ENCODE data around the gene NFKBIZ. TPM values are rescaled to one million over a fixed set of nuclear protein-coding genes. Genes with fewer than 3 reads are reported as not detected.

Gene NFKBIZ
- total RNA-seq, 2 donors from 2014 or later = 25.7 to 38.3 TPM

DNA sequence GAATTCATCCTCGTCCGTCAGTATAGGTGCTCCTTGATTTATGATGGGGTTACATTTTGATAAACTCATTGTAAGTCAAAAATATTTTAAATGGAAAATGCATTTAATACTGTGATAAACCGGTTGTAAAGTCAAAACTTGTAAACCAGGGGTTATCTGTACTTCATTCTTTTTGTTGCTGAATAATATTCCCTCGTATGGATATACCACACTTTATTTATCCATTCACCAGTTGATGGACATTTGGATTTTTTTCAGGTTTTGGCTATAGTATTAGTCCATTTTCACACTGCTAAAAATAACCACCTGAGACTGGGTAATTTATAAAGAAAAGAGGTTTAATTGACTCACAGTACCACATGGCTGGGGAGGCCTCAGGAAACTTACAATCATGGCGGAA, 47.7 kb downstream of the NFKBIZ start:
- no peak for DNase-seq (ENCODE audit: low spot score)
- Histone ChIP-seq H3K27ac (no peak overlapping the region), H3K9me3 (no peaks in the 10 kb centered on the region), H3K4me3 (no peak overlapping the region), H3K36me3 (no peaks in the 10 kb centered on the region), H3K27me3 (replicated peaks; ENCODE audit: insufficient read depth) (no peaks in the 10 kb centered on the region), H3K4me1 (replicated peaks) (no peaks in the 10 kb centered on the region)
- intact Hi-C loops (cut with DNase I) = no loop called here
- 96% methylated on average over 5 of the region's 5 CpGs for WGBS
- no peak for TF ChIP-seq POLR2A (IDR thresholded peaks at IDR 0.05)
- no peak for TF ChIP-seq CTCF (IDR thresholded peaks at IDR 0.05)
- TF ChIP-seq POLR2AphosphoS5 (IDR thresholded peaks at IDR 0.05) = no peak

DNA sequence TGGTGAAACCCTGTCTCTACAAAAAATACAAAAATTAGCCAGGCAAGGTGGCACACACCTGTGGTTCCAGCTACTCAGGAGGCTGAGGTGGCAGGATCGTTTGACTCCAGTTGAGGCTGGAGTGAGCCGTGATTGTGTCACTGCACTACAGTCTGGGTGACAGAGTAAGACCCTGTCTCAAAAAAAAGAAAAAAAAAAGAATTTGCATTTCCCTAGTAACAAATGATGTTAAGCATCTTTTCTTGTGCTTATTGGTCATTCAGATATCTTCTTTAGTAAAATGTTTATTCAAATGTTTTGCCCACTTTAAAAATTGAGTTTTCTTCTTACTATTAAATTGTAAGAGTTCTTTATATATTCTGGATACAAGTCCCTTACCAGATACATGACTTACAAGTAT, 48.7 kb downstream of the NFKBIZ start:
- Histone ChIP-seq H3K27ac (no peak overlapping the region), H3K4me1 (replicated peaks) (no peaks in the 10 kb centered on the region), H3K9me3 (no peaks in the 10 kb centered on the region), H3K36me3 (no peaks in the 10 kb centered on the region), H3K27me3 (replicated peaks; ENCODE audit: insufficient read depth) (no peaks in the 10 kb centered on the region), H3K4me3 (no peak overlapping the region)
- no peak for TF ChIP-seq POLR2AphosphoS5 (IDR thresholded peaks at IDR 0.05)
- no peak for TF ChIP-seq CTCF (IDR thresholded peaks at IDR 0.05)
- TF ChIP-seq POLR2A (IDR thresholded peaks at IDR 0.05) = no peak
- 92% methylated on average over 2 of the region's 2 CpGs for WGBS
- intact Hi-C loops (cut with DNase I) = no loop called here
- no peak for DNase-seq (ENCODE audit: low spot score)

DNA sequence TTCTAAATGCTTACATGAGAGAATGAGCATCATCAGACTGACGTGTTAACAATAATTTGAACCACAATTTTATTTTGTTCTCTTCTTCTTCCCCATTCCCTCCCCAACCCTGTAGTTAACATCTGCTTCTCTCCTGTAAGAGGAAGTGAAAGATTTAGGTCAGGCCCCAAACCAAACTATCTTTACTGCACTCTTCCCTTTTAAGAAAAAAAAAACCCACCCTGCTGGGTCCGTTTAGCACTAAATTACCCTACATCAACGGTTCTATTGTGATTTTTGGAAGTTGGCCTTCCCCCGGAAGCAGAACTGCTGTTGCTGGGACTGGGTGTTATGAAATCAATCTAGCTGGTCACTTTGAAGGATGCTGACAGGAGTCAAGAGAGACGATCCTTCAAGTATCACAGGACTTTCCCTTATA, 49.4 kb downstream of the NFKBIZ start:
- no peaks in the 10 kb centered on the region for H3K36me3 ChIP-seq
- H3K27me3 ChIP-seq (replicated peaks; ENCODE audit: insufficient read depth) = no peaks in the 10 kb centered on the region
- 54% methylated on average over 5 of the region's 5 CpGs for WGBS
- no peak for TF ChIP-seq POLR2AphosphoS5 (IDR thresholded peaks at IDR 0.05)
- TF ChIP-seq POLR2A (IDR thresholded peaks at IDR 0.05) = no peak
- TF ChIP-seq CTCF (IDR thresholded peaks at IDR 0.05) = no peak
- H3K4me3 ChIP-seq = no peak overlapping the region
- H3K4me1 ChIP-seq (replicated peaks) = no peaks in the 10 kb centered on the region
- DNase-seq (ENCODE audit: low spot score) = no peak
- no peak overlapping the region for H3K27ac ChIP-seq
- intact Hi-C loops (cut with DNase I) = no loop called here
- H3K9me3 ChIP-seq = no peaks in the 10 kb centered on the region

GRCh38 chr3:101900316-101900715, 51.0 kb downstream of the NFKBIZ start:
- DNase-seq (ENCODE audit: low spot score) = no peak
- intact Hi-C loops (cut with DNase I) = no loop called here
- TF ChIP-seq POLR2AphosphoS5 (IDR thresholded peaks at IDR 0.05) (no peak), POLR2A (IDR thresholded peaks at IDR 0.05) (no peak), CTCF (IDR thresholded peaks at IDR 0.05) (no peak)
- H3K36me3 ChIP-seq = no peaks in the 10 kb centered on the region
- H3K4me1 ChIP-seq (replicated peaks) = no peaks in the 10 kb centered on the region
- H3K27me3 ChIP-seq (replicated peaks; ENCODE audit: insufficient read depth) = no peaks in the 10 kb centered on the region
- no peaks in the 10 kb centered on the region for H3K9me3 ChIP-seq
- 81% methylated on average over 1 of the region's 1 CpG for WGBS
- H3K4me3 ChIP-seq = no peak overlapping the region
- H3K27ac ChIP-seq = no peak overlapping the region

DNA sequence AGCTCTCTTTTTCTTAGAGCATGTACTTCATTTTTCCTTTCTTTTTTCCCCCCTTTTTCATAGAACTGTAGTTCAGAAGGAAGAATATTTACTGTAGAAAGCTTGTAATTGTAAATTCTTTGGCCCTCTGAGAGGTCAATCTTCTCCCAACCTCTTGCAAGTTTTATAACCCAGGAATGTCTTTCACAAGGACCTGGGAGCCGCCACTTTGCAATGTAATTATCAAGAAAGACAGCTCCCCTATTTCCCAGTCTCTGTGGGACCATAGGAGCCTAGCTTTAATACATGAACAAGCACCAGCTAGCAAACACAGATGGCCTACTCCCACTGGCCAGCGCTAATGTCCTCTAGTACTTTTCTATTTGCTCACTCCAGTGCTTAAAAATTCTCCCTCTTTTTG, 51.4 kb downstream of the NFKBIZ start:
- Histone ChIP-seq H3K27ac (no peak overlapping the region), H3K36me3 (no peaks in the 10 kb centered on the region), H3K27me3 (replicated peaks; ENCODE audit: insufficient read depth) (no peaks in the 10 kb centered on the region), H3K4me3 (no peak overlapping the region), H3K4me1 (replicated peaks) (no peaks in the 10 kb centered on the region), H3K9me3 (no peaks in the 10 kb centered on the region)
- WGBS = 81% methylated on average over 2 of the region's 2 CpGs
- no peak for DNase-seq (ENCODE audit: low spot score)
- TF ChIP-seq CTCF (IDR thresholded peaks at IDR 0.05) = no peak
- no peak for TF ChIP-seq POLR2A (IDR thresholded peaks at IDR 0.05)
- no peak for TF ChIP-seq POLR2AphosphoS5 (IDR thresholded peaks at IDR 0.05)
- intact Hi-C loops (cut with DNase I) = no loop called here

All from prostate gland (tissue), 2 donors.